IMR-90 (cell line): ENCODE measurements around the gene SPRR3. TPM values are rescaled to one million over a fixed set of nuclear protein-coding genes. Genes with fewer than 3 reads are reported as not detected.

Experiments used
- ATAC-seq: fragments of 200-7000 bp; cut with Tn5 transposase; 2 replicates; pipeline ENCODE4 v1.9.1; 2020; ENCODE audit warnings: low read depth, mild to moderate bottlenecking, moderate library complexity
- BruUV-seq: library from RNA; stranded (reverse); fragments of 400-500 nt; replicated peaks from 2 replicates; lab custom pipeline; 2021; lab: Mats Ljungman, UMichigan
- CTCF ChIA-PET: fragments of 300-600 bp; formaldehyde crosslinking; extraction: SDS; loops from one replicate; lab custom pipeline; 2021; ENCODE audit warnings: antibody characterized with exemption; lab: Yijun Ruan, JAX
- POLR2A ChIA-PET: fragments of 300-600 bp; sonication (Branson Sonifier 250); formaldehyde crosslinking; loops from one replicate; lab custom pipeline; 2022; ENCODE audit warnings: antibody characterized with exemption; ENCODE audit not compliant: unreplicated experiment; lab: Charles Lee
- DNase-seq: peaks from one replicate; pipeline ENCODE4 v3.0.0; 2013
- H2AFZ ChIP-seq: replicated peaks from 2 replicates; pipeline ENCODE3; 2013; ENCODE audit warnings: low read length, mild to moderate bottlenecking; ENCODE audit not compliant: poor library complexity
- H2AK5ac ChIP-seq: 2 replicates; pipeline ENCODE4 v1.6.1; 2013; ENCODE audit warnings: low read depth, low read length, inconsistent platforms
- H2AK9ac ChIP-seq: replicated peaks from 2 replicates; pipeline ENCODE3; 2013; ENCODE audit warnings: mild to moderate bottlenecking, low read depth, low read length, moderate library complexity; ENCODE audit not compliant: poor library complexity
- H2BK120ac ChIP-seq: 2 replicates; pipeline ENCODE4 v1.6.1; 2013; ENCODE audit warnings: low read depth, low read length, inconsistent platforms
- H2BK15ac ChIP-seq: 3 replicates; pipeline ENCODE4 v1.6.1; 2013; ENCODE audit warnings: low read depth, low read length, inconsistent platforms
- H2BK20ac ChIP-seq: 2 replicates; pipeline ENCODE4 v1.6.1; 2013; ENCODE audit warnings: low read depth, mild to moderate bottlenecking, inconsistent platforms, low read length, moderate library complexity
- H2BK5ac ChIP-seq: 2 replicates; pipeline ENCODE4 v1.6.1; 2013; ENCODE audit warnings: mild to moderate bottlenecking, low read depth, low read length, inconsistent platforms; ENCODE audit not compliant: poor library complexity, severe bottlenecking
- H3K14ac ChIP-seq: replicated peaks from 2 replicates; pipeline ENCODE4 v1.6.1; 2013; ENCODE audit warnings: low read depth, low read length, inconsistent platforms
- H3K18ac ChIP-seq: 2 replicates; pipeline ENCODE4 v1.6.1; 2013; ENCODE audit warnings: low read depth, low read length, control low read depth
- H3K23ac ChIP-seq: 2 replicates; pipeline ENCODE4 v1.6.1; 2013; ENCODE audit warnings: low read depth, low read length, inconsistent platforms
- H3K27ac ChIP-seq: 2 replicates; pipeline ENCODE4 v1.5.1; 2013; ENCODE audit warnings: mild to moderate bottlenecking, control low read depth, low read length; ENCODE audit not compliant: insufficient read depth
- H3K27me3 ChIP-seq: 2 replicates; pipeline ENCODE4 v1.6.1; 2013; ENCODE audit warnings: low read length; ENCODE audit not compliant: control insufficient read depth, insufficient read depth
- H3K36me3 ChIP-seq: 2 replicates; pipeline ENCODE4 v1.6.1; 2013; ENCODE audit warnings: low read length, mixed read lengths; ENCODE audit not compliant: control insufficient read depth, insufficient read depth
- H3K4ac ChIP-seq: 2 replicates; pipeline ENCODE4 v1.6.1; 2013; ENCODE audit warnings: low read depth, low read length, inconsistent platforms
- H3K4me1 ChIP-seq: 2 replicates; pipeline ENCODE4 v1.6.1; 2013; ENCODE audit warnings: low read length, mixed read lengths; ENCODE audit not compliant: control insufficient read depth, insufficient read depth
- H3K4me2 ChIP-seq: 2 replicates; pipeline ENCODE4 v1.6.1; 2013; ENCODE audit warnings: low read depth, mild to moderate bottlenecking, control low read depth, low read length, moderate library complexity
- H3K4me3 ChIP-seq: 2 replicates; pipeline ENCODE4 v1.5.1; 2013; ENCODE audit warnings: low read depth, mild to moderate bottlenecking, control low read depth, low read length, moderate library complexity; ENCODE audit not compliant: insufficient read depth
- H3K56ac ChIP-seq: 2 replicates; pipeline ENCODE4 v1.6.1; 2013; ENCODE audit warnings: low read length, inconsistent platforms; ENCODE audit not compliant: insufficient read depth; ENCODE audit errors: extremely low read depth
- H3K79me1 ChIP-seq, 2 experiments: 2 replicates each; pipeline ENCODE4 v1.6.1; 2013; ENCODE audit warnings: low read length in 2 of 2, inconsistent platforms in 1 of 2, low read depth in 1 of 2
- H3K9ac ChIP-seq: 2 replicates; pipeline ENCODE4 v1.6.1; 2013; ENCODE audit warnings: low read depth, low read length, control low read depth
- H3K9me1 ChIP-seq: 2 replicates; pipeline ENCODE4 v1.6.1; 2013; ENCODE audit warnings: low read length, inconsistent platforms; ENCODE audit not compliant: insufficient read depth
- H3K9me3 ChIP-seq: 2 replicates; pipeline ENCODE4 v1.6.1; 2013; ENCODE audit warnings: low read length; ENCODE audit not compliant: control insufficient read depth, insufficient read depth
- H4K20me1 ChIP-seq: 2 replicates; pipeline ENCODE4 v1.6.1; 2013; ENCODE audit warnings: low read length, inconsistent platforms; ENCODE audit not compliant: insufficient read depth
- H4K5ac ChIP-seq: 2 replicates; pipeline ENCODE4 v1.6.1; 2013; ENCODE audit warnings: mild to moderate bottlenecking, low read depth, low read length, control low read depth
- H4K8ac ChIP-seq, 2 experiments: 2 replicates each; pipeline ENCODE4 v1.6.1; 2013; ENCODE audit warnings: low read depth in 2 of 2, low read length in 2 of 2, control low read depth in 1 of 2, inconsistent platforms in 1 of 2
- H4K91ac ChIP-seq: 2 replicates; pipeline ENCODE4 v1.6.1; 2013; ENCODE audit warnings: low read depth, low read length, inconsistent platforms; ENCODE audit not compliant: insufficient read depth
- BHLHE40 ChIP-seq: fragments of 150-350 bp; IDR thresholded peaks from 2 replicates; pipeline ENCODE4 v1.6.1; 2016; ENCODE audit warnings: mild to moderate bottlenecking, low read depth, low read length
- CEBPB ChIP-seq: IDR thresholded peaks from 2 replicates; pipeline ENCODE4 v1.6.1; 2012; ENCODE audit warnings: low read depth, low read length, improper control_type of control experiment
- CHD1 ChIP-seq: IDR thresholded peaks from 2 replicates; pipeline ENCODE4 v1.6.1; 2012; ENCODE audit warnings: low read depth, low read length, improper control_type of control experiment
- FOS ChIP-seq: fragments of 150-350 bp; IDR thresholded peaks from 2 replicates; pipeline ENCODE4 v1.6.1; 2016; ENCODE audit warnings: low read depth, low read length
- MAFK ChIP-seq: IDR thresholded peaks from 2 replicates; pipeline ENCODE4 v1.6.1; 2012; ENCODE audit warnings: low read depth, low read length, improper control_type of control experiment
- MAZ ChIP-seq: IDR thresholded peaks from 2 replicates; pipeline ENCODE4 v1.6.1; 2012; ENCODE audit warnings: low read depth, mild to moderate bottlenecking, low read length, improper control_type of control experiment, moderate library complexity, borderline replicate concordance
- MXI1 ChIP-seq: IDR thresholded peaks from 2 replicates; pipeline ENCODE4 v1.6.1; 2012; ENCODE audit warnings: low read depth, mild to moderate bottlenecking, low read length, moderate library complexity, borderline replicate concordance
- NFE2L2 ChIP-seq: fragments of 150-350 bp; IDR thresholded peaks from 2 replicates; pipeline ENCODE4 v1.6.1; 2016; ENCODE audit warnings: low read depth, mild to moderate bottlenecking, low read length
- POLR2A ChIP-seq: IDR thresholded peaks from 2 replicates; pipeline ENCODE4 v1.6.1; 2012; ENCODE audit warnings: mild to moderate bottlenecking, low read depth, low read length
- RAD21 ChIP-seq: IDR thresholded peaks from 2 replicates; pipeline ENCODE4 v1.6.1; 2012; ENCODE audit warnings: low read length, improper control_type of control experiment
- RCOR1 ChIP-seq: IDR thresholded peaks from 2 replicates; pipeline ENCODE4 v1.6.1; 2012; ENCODE audit warnings: mild to moderate bottlenecking, low read length, improper control_type of control experiment; ENCODE audit not compliant: insufficient replicate concordance
- RFX5 ChIP-seq: IDR thresholded peaks from 2 replicates; pipeline ENCODE4 v1.8.0; 2012; ENCODE audit warnings: low read depth, mild to moderate bottlenecking, low read length, moderate library complexity
- SMC3 ChIP-seq: fragments of 150-350 bp; IDR thresholded peaks from 2 replicates; pipeline ENCODE4 v1.6.1; 2016; ENCODE audit warnings: low read depth, mild to moderate bottlenecking, antibody characterized with exemption, low read length, moderate library complexity
- WGBS, 2 experiments: methylation state at CpG; one replicate each; pipeline versions ENCODE4 v1.1.5 to v1.1.7; 2013; ENCODE audit warnings: missing lambda C conversion rate in 2 of 2; ENCODE audit not compliant: insufficient read length in 1 of 2; ENCODE audit errors: extremely low coverage in 2 of 2; 5-methylcytosine and 5-hydroxymethylcytosine counted together
- dilution Hi-C: fragments of 300-500 bp; cut with HindIII; formaldehyde crosslinking; loops from one replicate; pipeline ENCODE4 v1.14.3; 2018; ENCODE audit warnings: low sequenced_read_pairs; ENCODE audit not compliant: unreplicated experiment
- in situ Hi-C: fragments of 300-500 bp; cut with MboI; formaldehyde crosslinking; loops from 3 replicates; pipeline ENCODE4 v1.14.3; 2019; ENCODE audit warnings: low sequenced_read_pairs, inconsistent platforms, mixed read lengths
- intact Hi-C: fragments of 100-400 bp; cut with micrococcal nuclease; formaldehyde crosslinking; loops from 2 replicates; pipeline ENCODE4 v1.10.0; 2022
- polyA plus RNA-seq, 3 experiments: library from polyadenylated mRNA; depleted of rRNA; stranded (reverse); fragments of >200 nt; gene quantifications; 2 replicates each; pipeline ENCODE4 v1.2.3, GENCODE V29; 2012; ENCODE audit warnings: low replicate concordance in 1 of 3
- total RNA-seq: library from RNA; depleted of rRNA; stranded (reverse); fragments of >200 nt; gene quantifications from 2 replicates; pipeline ENCODE4 v1.2.3, GENCODE V29; 2012
- TF ChIP-seq, protein P1 (sequence below): fragments of 150-350 bp; IDR thresholded peaks from 2 replicates; pipeline ENCODE4 v1.6.1; 2017; ENCODE audit warnings: mild to moderate bottlenecking, antibody characterized with exemption, low read length, low read depth
- TF ChIP-seq, protein P2 (sequence below): fragments of 150-350 bp; IDR thresholded peaks from 2 replicates; pipeline ENCODE4 v1.6.1; 2016; ENCODE audit warnings: low read depth, mild to moderate bottlenecking, low read length, moderate library complexity, borderline replicate concordance
- TF ChIP-seq, protein P3 (sequence below): conservative IDR thresholded peaks from 2 replicates; pipeline ENCODE4 v1.5.1; 2012; ENCODE audit warnings: mild to moderate bottlenecking, low read depth, low read length, improper control_type of control experiment

The SPRR3 gene
- total and polyA plus RNA-seq, 2 of the 4 experiments (the other 2 are of a cell fraction) = not detected

DNA sequence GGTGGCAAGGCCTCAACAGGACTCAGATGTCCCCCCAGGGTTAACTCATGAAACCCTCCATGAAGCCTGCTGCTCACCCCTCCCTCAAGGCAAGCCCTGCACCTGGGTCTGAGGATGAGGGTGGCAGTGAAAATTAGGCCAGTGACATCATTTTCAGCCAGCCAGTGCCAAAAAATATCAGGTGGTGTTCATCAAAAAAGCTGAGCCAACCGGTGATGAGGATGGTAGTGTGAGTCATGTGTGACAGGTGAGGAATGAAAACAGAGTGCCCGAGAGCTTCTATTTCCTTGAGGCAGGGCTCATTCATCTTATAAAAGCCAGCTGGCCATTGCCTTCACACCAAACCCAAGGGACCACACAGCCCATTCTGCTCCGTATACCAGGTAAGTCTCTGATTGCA is 17.8 kb upstream of the SPRR3 start, which contains the start of gene SPRR1A:
Gene SPRR1A, plus strand, starts transcription at position 339 of the 400 bp plus-strand sequence. CDS start 1,150 bp downstream, outside the sequence.
- no CpG with 5 or more reads among the region's 3 CpGs for WGBS, 2 experiments
- H2AK9ac ChIP-seq = no peak within 1 kb of the TSS
- dilution Hi-C loops = no loop called here
- H3K9me1 ChIP-seq = no peaks in the 10 kb centered on the region
- H3K27ac ChIP-seq = no peak within 1 kb of the TSS
- H2BK120ac ChIP-seq = no peak within 1 kb of the TSS
- H3K9me3 ChIP-seq = no peaks in the 10 kb centered on the region
- no peaks in the 10 kb centered on the region for H3K36me3 ChIP-seq
- H4K20me1 ChIP-seq = no peaks in the 10 kb centered on the region
- H3K23ac ChIP-seq = no peak within 1 kb of the TSS
- H3K4ac ChIP-seq = no peak within 1 kb of the TSS
- H2BK15ac ChIP-seq = no peak within 1 kb of the TSS
- H3K27me3 ChIP-seq = no peaks in the 10 kb centered on the region
- no TSS peak for BruUV-seq
- H3K9ac ChIP-seq = no peak within 1 kb of the TSS
- H2AFZ ChIP-seq = no peak within 1 kb of the TSS
- TF ChIP-seq CEBPB (no peak), RFX5 (no peak), POLR2A (no peak), RCOR1 (no peak), RAD21 (no peak), NFE2L2 (no peak), FOS (no peak), SMC3 (no peak), MAFK (no peak), MXI1 (no peak), CHD1 (no peak), MAZ (no peak), BHLHE40 (no peak)
- TF ChIP-seq, protein P1, sequence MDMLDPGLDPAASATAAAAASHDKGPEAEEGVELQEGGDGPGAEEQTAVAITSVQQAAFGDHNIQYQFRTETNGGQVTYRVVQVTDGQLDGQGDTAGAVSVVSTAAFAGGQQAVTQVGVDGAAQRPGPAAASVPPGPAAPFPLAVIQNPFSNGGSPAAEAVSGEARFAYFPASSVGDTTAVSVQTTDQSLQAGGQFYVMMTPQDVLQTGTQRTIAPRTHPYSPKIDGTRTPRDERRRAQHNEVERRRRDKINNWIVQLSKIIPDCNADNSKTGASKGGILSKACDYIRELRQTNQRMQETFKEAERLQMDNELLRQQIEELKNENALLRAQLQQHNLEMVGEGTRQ = no peak
- TF ChIP-seq, protein P2, sequence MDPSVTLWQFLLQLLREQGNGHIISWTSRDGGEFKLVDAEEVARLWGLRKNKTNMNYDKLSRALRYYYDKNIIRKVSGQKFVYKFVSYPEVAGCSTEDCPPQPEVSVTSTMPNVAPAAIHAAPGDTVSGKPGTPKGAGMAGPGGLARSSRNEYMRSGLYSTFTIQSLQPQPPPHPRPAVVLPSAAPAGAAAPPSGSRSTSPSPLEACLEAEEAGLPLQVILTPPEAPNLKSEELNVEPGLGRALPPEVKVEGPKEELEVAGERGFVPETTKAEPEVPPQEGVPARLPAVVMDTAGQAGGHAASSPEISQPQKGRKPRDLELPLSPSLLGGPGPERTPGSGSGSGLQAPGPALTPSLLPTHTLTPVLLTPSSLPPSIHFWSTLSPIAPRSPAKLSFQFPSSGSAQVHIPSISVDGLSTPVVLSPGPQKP = no peak
- TF ChIP-seq, protein P3, sequence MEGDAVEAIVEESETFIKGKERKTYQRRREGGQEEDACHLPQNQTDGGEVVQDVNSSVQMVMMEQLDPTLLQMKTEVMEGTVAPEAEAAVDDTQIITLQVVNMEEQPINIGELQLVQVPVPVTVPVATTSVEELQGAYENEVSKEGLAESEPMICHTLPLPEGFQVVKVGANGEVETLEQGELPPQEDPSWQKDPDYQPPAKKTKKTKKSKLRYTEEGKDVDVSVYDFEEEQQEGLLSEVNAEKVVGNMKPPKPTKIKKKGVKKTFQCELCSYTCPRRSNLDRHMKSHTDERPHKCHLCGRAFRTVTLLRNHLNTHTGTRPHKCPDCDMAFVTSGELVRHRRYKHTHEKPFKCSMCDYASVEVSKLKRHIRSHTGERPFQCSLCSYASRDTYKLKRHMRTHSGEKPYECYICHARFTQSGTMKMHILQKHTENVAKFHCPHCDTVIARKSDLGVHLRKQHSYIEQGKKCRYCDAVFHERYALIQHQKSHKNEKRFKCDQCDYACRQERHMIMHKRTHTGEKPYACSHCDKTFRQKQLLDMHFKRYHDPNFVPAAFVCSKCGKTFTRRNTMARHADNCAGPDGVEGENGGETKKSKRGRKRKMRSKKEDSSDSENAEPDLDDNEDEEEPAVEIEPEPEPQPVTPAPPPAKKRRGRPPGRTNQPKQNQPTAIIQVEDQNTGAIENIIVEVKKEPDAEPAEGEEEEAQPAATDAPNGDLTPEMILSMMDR = no peak
- DNase-seq = no peak
- H3K4me1 ChIP-seq = no peaks in the 10 kb centered on the region
- CTCF ChIA-PET = interaction anchor here (0.6 kb wide), 1 partner anchor 12 kb away, joined by 3 read pairs; no protein-coding TSS in a partner anchor
- POLR2A ChIA-PET = no interaction called here
- no peak for ATAC-seq
- H3K4me3 ChIP-seq = no peak within 1 kb of the TSS
- H3K4me2 ChIP-seq = no peak within 1 kb of the TSS
- H2BK5ac ChIP-seq = no peak within 1 kb of the TSS
- H3K14ac ChIP-seq = no peak within 1 kb of the TSS
- no peak within 1 kb of the TSS for H4K8ac ChIP-seq
- no peaks in the 10 kb centered on the region for H3K79me1 ChIP-seq
- H2BK20ac ChIP-seq = no peak within 1 kb of the TSS
- H4K5ac ChIP-seq = no peak within 1 kb of the TSS
- in situ Hi-C loops = no loop called here
- H4K91ac ChIP-seq = no peak within 1 kb of the TSS
- no peak within 1 kb of the TSS for H3K56ac ChIP-seq
- H2AK5ac ChIP-seq = no peak within 1 kb of the TSS
- H3K18ac ChIP-seq = no peak within 1 kb of the TSS
- intact Hi-C loops = no loop called here
